GM21786 (cell line): ENCODE measurements around the gene DLX1.

Experiments used
- ATAC-seq: cut with Tn5 transposase; IDR thresholded peaks from one replicate; pipeline ENCODE4 v1.9.1; 2021; ENCODE audit not compliant: unreplicated experiment

Gene DLX1

DNA sequence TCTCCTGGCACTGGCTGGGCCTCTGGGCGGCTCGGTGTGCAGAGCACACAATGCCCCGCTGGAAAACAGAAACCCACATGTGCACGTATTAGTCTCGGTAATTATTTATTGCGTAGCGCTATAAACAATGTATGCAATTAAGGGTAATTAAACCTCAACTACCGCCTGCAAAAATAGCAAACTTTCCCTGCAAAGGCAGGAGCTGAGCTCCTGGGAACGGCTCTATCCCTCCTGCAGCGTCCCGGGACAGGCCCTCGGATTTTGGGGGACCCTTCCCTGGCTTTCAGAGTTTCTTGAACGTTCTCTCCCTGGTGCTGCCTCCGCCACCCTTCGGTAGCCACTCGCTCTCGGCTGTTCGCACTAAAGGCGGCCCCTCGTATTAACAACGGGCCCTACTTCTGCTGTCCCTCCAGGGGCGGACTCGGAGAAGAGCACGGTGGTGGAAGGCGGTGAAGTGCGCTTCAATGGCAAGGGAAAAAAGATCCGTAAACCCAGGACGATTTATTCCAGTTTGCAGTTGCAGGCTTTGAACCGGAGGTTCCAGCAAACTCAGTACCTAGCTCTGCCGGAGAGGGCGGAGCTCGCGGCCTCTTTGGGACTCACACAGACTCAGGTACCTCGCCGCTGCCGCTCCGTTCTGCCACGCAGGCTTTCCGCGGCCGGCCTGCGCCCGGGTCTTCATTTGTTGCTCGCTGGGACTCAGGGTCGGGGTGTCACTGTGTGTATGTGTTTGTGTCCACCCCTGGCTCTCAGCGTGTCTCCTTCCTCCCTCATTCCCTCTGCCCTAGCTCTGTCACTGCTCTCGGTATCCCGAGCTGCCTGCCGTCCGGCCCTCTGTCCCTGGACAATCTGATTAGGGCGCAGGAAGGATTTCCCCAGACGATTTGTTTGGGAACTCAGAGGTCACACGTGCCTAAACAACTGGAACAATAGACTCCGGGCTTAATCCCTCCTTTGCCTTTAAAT, 1.2 kb downstream of the DLX1 start:
- no peak for ATAC-seq

DNA sequence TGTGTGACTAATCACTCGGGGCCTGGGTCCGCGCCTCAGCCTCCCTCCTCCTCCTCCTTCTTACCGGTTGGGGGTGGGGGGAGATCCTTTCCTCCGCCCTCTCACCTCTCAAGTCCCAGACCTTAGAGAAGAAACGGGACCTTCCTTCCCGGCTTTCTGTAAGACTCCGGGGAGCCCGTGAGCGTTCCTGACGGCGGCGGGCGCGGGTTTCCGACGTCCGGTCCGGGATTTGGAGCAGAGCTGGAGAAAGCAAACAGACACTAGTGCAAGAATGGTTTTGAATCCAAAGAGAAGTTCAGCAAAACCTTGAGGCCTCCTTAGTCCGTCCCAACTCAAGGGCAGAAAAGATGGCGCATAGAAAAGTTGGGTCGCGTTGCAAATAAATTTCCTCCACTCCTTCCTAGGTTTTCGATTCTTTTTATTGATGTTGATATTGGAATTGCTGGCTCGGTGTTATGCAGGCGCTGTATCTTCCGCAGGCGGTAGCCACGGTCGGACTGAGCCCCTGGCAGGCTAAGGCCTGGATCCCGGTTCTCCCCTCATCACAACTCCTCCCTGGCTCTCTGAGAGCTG, 2.0 kb downstream of the DLX1 start:
- ATAC-seq = no peak

DNA sequence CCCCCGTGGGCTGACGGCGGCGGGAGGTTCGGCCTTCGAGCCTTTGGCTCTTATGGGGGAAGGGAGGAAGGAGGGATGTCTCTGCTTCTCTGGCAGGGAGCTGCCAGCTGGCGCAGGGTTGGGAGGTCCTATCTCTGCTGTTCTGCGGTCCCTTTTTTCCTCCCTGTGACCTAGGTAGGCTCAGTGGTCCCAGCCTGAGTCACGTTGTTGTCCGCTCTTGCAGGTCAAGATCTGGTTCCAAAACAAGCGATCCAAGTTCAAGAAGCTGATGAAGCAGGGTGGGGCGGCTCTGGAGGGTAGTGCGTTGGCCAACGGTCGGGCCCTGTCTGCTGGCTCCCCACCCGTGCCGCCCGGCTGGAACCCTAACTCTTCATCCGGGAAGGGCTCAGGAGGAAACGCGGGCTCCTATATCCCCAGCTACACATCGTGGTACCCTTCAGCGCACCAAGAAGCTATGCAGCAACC, 2.5 kb downstream of the DLX1 start:
- no peak for ATAC-seq

DNA sequence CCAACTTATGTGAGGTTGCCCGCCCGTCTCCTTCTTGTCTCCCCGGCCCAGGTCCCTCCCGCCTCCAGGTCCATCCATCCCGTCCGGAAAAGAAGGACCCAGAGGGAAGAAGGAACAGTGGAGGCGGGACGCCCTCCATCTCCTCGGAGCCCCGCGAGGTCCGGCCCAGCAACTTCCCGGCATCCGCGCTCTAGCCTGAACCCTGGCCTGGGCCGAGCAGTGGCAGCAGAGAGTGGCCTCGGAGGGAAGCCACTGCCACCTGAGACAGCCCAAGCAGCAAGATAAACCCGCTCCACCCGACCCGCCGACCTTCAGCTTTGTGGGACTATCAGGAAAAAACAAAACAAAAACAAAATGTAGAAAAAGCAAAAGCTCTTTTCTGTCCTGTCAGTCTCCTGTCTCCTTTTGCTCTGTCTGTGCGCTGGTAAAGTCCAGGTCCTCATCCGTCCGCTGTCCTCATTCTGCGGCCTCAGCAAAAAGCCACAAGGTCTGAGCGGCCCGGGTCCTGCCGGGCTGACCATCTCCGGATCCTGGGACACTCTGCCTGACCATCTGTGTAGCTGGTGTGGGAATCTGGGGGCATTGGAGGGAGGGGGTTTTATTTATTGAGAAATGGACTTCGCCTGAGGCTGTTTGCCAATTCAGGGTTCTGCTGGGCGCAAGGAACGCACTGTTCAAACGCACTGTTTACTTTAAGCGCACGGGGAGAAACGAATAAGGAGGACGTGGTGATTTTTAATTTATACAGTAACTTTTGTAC, 3.1 kb downstream of the DLX1 start:
- ATAC-seq = no peak

DNA sequence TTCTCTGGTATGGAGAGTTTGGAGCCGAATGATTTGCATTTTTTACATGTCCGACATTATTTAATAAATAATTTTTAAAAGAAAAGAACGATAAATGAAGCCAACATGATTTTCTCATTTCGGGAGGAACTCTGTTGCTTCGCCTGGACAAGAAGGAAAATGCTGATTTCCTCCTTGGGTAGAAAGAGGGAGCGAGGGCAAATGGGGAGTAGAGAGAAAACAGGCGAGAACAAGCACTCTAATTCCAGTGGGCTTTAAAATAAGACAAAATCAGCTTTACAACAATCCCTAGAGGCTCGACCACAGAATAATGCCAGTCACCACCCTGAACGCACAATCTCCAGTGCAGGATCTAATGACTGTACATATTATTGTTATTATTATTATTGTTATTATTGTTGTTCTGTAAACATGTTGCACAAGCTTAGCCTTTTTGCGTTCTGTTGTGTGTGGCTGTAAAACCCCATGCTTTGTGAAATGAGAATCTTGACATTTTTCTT, 3.7 kb downstream of the DLX1 start:
- no peak for ATAC-seq

DNA sequence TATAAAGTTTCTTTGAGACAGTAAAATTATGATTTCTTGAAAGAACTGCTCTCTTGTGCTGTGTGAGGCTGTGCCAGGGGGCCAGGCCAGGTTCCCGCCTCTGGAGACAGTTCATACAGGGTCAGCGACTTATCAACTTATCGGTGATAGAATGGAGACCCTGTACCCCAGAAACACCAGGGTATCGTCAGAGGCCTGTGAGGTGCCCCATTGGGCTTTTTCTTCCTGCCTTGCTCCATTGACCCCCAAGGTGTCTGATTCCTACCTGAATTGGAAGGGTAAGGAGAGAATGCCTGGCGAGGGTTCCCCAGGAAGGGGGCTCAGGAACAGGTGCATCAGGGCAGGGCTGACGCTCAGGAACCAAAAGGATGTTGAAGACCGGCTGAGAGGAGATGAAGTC, 4.3 kb downstream of the DLX1 start:
- no peak for ATAC-seq

DNA sequence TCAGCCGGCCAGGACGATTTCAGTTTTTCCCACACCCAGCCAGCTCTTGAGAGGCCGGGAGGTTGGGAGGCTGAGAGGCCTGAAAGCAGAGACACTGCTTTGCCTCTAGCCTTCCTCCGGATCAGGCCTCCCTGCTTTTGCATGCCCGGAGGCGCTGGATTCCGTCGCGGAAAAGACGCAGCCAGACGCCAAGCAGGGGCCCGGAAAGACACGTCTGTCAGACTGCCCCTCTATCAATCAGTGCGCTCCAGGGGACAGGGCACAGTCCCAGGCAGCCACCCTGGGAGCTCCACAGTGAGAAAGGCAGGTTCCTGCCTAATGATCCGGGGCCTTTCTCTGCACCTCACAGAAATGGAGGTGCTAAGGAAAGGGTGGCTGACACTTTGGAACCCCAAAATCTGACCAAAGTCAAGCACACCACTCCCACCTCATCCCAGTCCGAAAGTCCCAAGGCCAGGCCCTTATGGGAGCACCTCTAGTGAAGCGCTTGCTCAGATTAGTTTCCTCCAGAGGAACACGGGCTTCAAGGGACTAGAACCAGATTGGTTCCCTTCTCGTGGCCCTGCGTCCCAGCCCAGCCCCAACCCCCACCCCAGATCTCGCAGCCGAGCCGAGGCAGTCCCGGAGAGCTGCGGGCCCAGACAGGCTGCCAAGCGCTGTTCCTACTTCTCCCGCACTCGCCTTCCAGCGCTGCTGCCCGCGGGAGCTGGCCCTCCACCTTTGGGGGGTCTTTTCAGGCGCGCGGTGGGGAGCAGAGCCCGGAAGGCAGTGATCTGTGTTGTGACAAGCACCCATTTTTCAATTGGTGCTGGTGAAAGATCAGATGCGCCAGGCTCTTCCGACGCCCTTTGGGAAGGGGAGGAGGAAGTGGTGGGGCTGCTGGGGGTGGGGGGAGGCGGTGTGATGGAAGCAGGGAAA, 5.0 kb downstream of the DLX1 start:
- no peak for ATAC-seq

DNA sequence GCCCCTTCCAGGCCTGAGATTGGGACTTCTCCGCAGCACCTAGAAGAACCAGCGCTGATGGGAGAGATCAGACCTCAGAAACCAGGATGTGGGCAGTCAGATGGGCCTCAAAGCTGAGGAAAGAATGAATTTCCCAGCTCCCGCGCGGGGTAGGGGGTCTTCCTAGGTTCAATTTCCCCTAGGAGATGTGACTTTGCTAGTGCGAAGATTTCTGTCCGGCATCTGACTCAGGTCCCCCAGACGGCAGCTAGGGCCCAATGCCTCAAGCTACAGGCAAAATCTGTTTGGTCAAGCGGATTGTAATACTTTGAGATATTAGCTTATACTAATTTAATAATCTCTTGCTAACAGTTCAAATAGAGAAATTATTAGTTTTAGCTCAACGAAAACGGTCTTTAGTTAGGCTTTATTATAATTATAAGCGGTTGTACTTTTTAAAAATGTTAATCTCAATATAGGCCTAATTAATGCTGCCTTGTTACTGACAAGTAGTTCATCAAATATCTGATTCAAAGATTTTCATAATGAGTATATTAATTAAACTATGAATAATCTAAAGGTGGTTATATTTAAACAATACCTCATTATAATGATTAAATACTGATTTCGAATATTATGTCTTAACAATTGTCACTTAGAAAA, 5.8 kb downstream of the DLX1 start:
- ATAC-seq = no peak

DNA sequence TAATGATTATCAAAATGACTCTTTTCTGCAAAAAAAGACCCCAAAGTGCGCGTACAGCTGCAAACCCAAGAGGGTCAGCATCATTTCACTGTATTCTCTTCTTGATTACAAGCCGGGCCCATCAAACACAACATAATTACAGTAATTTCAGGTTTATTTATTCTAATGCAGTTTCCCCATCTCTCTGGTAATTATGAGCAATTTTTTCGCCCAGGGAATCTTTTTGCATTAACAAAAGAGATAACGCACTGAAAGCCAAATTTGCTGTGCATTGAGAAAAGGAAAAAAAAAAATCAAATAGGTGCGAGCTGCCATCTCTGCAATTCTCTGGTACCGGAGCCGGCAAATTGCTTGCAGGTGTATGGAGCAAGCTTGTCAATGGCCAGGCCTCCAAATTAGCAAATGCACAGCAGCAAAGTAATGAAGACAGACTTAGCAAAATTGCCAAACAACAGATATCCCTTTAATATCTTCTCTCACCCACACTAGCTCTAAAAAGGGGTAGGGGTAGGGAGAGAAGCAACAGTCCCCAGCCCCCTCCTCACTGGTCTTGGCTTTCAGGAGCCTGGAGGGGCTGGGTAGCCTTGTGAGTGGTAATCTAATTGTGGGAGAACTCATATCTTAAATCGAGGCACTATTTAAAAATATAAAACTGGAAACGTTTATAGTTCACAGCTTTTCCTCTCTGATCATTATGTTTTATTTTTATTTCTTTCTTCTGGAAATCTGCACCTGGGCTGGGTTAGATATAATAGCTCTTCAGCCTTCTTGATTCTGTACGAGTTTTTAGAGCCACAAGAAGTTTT, 6.7 kb downstream of the DLX1 start:
- ATAC-seq = no peak

DNA sequence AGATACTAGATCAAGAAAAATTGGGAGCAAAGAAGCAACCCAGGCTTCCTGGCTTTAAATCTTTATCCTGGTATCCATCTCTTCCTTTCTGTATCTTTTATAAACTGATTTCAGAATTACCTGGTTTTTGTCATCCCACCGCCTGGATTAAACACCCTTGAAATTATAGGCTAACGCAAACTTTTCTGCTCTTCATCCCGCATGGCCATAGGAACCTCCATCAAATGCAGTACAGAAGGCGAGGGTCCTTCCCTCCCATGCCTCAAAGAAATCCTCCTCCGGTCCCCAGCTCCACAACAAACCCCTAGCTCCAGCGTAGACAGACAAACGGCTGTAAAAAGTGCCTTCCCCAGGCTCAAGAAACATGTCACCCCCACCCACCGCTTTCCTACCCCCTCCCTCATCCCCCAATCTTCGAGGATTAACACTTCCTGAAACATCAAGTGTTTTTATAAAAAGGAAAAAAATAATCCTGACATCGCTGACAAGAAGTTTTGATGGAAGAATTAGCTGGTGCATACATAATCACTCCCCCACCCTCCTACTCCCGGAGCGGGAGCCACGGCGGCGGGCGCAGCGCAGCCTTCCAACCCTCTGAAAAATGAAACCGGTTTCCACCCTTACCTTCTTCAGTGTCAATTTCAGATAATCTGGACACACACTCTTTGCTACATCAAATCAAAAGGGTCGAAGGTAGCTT, 7.6 kb downstream of the DLX1 start:
- ATAC-seq = no peak

DNA sequence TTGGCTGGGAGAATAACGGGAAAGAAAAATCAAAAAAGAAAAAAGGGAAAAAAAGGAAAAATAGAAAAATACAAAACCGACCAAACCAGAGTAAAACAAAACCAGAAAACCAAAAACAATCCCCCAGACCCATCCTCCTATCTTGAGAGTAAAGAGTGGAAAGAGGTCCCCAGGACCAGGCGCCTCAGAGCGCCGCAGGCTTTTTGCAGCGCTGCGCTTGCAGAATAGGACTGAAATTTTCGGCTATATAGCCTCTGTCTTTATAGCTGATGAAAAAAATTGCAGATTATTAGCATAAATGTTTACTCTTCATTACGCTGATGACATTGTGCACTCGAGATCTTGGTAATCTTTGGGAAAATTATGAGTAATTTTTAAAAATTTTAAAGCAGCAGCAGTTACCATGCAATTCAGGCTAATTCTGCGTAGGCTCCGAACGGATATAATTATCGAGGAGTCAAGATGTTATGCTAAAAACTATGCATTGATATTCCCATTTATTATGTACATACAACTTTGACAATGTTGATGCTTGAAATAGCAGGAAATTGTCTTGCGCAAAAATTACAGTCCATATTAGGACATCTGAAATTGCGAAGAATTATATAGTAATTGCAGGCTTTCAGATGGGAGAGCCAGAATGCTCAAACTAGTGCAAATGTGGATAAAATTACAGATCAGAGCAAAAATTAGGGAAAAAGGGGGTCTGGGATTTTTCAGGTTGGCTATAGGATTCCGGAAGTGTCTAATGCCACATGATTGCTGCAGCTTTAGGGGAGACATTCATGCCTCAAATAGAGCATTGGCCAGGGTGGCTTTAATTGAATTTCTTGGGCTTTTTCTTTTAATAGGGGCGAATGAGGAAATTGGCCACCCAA, 8.3 kb downstream of the DLX1 start:
- no peak for ATAC-seq

DNA sequence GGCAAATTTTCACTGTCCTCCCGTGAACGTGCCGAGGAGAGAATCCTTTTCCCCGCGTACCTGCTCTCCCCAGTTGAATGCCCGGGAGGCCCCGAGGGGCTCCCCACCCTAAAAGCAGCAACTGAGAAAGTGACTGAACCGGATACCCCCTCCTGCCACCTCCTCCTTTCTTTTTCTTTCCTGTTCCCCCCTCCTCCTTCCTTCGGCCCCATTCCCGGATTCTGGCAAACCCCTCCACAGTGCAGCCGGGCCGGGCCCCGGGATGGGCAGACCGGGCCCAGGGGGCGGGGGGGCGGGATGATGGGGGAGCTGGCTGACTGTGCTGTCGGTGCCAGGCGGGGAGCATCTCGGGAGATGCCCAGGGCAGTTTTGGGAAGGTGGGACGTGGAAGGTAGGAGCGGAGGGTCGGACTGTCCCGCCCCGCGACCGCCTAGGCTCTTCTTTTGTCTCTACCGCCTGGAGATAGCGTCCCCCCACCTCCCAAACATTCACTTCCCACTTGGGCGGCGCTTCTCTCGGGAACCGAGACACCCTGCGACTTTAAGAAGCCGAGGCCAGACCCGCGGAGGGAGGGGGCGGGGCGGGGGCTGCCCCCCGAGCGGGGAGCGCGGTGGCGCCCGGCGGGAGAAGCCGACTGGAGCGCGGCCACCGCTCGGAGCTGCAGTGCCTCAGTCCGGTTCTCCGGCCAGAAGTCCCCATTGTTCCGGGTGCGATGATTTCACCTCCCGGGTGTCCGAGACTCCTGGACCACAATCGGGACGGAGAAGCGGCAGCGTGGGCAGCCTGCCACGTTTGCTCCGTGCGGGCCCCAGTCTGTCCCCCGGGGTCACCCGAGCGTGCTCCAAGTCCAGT, 9.2 kb downstream of the DLX1 start:
- ATAC-seq = no peak

DNA sequence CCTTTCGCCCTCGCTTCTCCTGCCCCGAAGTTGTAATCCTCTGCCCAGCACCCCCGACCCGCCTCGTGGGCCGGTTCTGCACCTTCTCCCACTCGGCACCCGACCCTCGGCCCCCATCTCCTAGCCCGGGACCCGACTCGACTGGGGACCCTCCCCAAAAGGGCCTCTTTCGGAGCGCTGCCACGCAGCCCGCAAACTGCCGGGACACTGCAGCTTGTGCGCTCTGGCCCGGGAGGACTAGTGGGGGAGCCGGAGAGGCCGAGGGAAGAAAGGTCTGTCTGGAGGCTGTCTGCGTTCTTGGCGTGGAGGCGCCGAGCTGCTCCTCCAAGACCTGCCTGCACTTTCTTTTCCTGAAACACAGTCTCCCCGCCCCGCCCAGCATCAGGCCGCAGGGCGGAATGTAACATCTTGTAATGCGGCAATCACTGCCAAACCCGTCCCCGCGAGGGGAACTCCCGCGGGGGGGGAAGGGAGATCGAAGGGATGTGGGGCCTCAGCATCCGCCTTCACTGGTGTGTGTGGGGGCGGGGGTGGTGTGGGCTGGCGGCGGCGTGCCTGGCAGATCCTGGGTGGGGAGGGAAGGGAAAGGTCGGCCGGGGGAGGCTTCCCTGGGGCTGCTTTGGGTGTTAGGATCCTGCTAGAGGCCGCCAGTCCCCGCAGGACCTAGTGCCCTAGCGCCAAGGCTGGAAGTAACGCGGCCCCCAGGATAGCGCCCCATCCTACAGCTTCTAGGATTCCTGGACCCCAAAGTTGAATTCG, 10.0 kb downstream of the DLX1 start:
- peak; percentile 40 for ATAC-seq

DNA sequence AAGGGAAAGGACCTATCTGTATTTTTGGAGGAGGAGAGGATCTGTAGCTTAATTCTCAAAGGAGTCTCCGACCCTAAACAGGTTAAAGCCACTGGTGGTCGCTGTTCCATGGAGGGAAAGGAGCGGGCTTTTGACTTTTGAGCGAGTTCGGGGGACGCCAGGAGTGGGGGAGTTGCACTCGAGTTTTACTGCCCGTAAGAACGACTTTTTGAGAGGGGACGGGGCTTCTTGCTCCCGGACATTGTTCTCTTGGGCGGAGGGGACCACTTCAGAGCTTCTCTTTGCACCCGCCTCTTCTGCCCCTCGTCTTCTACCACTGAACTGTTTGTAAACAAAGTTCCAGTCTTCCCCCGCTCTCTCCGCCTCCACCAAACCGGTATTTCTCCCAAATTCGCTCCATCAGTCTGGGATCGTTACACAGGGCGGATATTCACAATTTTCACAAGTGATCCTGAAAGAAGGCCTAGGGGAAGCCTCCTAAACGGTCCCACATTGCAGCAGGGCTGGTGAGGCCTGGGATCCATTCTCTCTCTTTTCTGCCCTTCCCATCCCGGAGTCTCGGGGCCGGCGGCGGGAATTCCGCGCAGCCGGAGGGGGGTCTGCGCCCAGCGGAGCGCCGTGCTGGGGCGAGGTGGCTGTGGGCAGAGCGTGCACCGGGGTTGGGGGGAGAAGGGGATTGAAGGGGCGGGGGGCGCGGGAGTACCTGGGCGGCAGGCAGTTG, 10.8 kb downstream of the DLX1 start:
- ATAC-seq = no peak
